Endothelial cell of umbilical vein (primary cell): ENCODE results near the gene OXLD1. TPM values are rescaled to one million over a fixed set of nuclear protein-coding genes. Genes with fewer than 3 reads are reported as not detected.

Experiments
- BruUV-seq: library from RNA; stranded (reverse); fragments of 400-500 nt; replicated peaks from 2 replicates; lab custom pipeline; 2021; lab: Mats Ljungman, UMichigan
- CTCF ChIA-PET: fragments of 300-600, 350-600 bp; sonication (Branson Sonifier 250); formaldehyde crosslinking; loops from one replicate; lab custom pipeline; 2021; ENCODE audit warnings: antibody characterized with exemption, inconsistent platforms; lab: Charles Lee
- POLR2A ChIA-PET: fragments of 300-600, 350-600 bp; sonication (Branson Sonifier 250); formaldehyde crosslinking; loops from one replicate; lab custom pipeline; 2021; ENCODE audit warnings: antibody characterized with exemption, inconsistent platforms; lab: Charles Lee
- DNase-seq: peaks from one replicate; pipeline ENCODE4 v3.0.0-alpha.2; 2011; ENCODE audit warnings: low read depth, low spot score
- FAIRE-seq: peaks from 2 replicates; lab custom pipeline; 2011; peaks lifted over from hg19 to GRCh38; lab: Jason Lieb, UNC
- H2AFZ ChIP-seq: 2 replicates; pipeline ENCODE4 v1.6.0; 2012; ENCODE audit warnings: low read depth, low read length, control low read depth, inconsistent platforms
- H3K27ac ChIP-seq: 2 replicates; pipeline ENCODE4 v1.5.1; 2011; ENCODE audit warnings: low read depth, mild to moderate bottlenecking, control low read depth, low read length, moderate library complexity; ENCODE audit not compliant: insufficient read depth
- H3K27me3 ChIP-seq, 2 experiments: 2 replicates each; pipeline versions ENCODE4 v1.6.0 to v1.6.1; 2011; ENCODE audit warnings: low read length in 2 of 2, mixed read lengths in 1 of 2; ENCODE audit not compliant: control insufficient read depth in 2 of 2, insufficient read depth in 2 of 2
- H3K36me3 ChIP-seq, 2 experiments: 2 replicates in 1 of 2; 3 replicates in 1 of 2; pipeline ENCODE4 v1.5.1; 2011; ENCODE audit warnings: low read length in 2 of 2, mild to moderate bottlenecking in 1 of 2, moderate library complexity in 1 of 2; ENCODE audit not compliant: control insufficient read depth in 2 of 2, insufficient read depth in 2 of 2; ENCODE audit errors: extremely low read depth in 1 of 2
- H3K4me1 ChIP-seq: 3 replicates; pipeline ENCODE4 v1.5.1; 2011; ENCODE audit warnings: mild to moderate bottlenecking, low read length; ENCODE audit not compliant: control insufficient read depth, insufficient read depth; ENCODE audit errors: extremely low read depth
- H3K4me2 ChIP-seq: 2 replicates; pipeline ENCODE4 v1.6.1; 2011; ENCODE audit warnings: low read length, control low read depth, mixed read lengths; ENCODE audit not compliant: insufficient read depth
- H3K4me3 ChIP-seq, 3 experiments: fragments of 200-600 bp in 1 of 3; sonication (generic), shearing (Covaris generic) in 1 of 3; replicated peaks in 1 of 3; 2 replicates each; pipeline ENCODE4 v1.5.1; 2011 to 2016; ENCODE audit warnings: control low read depth in 3 of 3, low read length in 3 of 3, mild to moderate bottlenecking in 2 of 3, inconsistent platforms in 1 of 3, low read depth in 1 of 3, moderate library complexity in 1 of 3; ENCODE audit not compliant: insufficient read depth in 1 of 3
- H3K79me2 ChIP-seq: 2 replicates; pipeline ENCODE4 v1.6.0; 2012; ENCODE audit warnings: low read length, inconsistent platforms; ENCODE audit not compliant: control insufficient read depth, insufficient read depth
- H3K9ac ChIP-seq: replicated peaks from 2 replicates; pipeline ENCODE3; 2011; ENCODE audit warnings: low read length, control low read depth; ENCODE audit not compliant: insufficient read depth; ENCODE audit errors: extremely low read depth
- H3K9me1 ChIP-seq: replicated peaks from 3 replicates; pipeline ENCODE4 v1.6.0; 2011; ENCODE audit warnings: mild to moderate bottlenecking, low read length; ENCODE audit not compliant: control insufficient read depth, insufficient read depth; ENCODE audit errors: extremely low read depth
- H3K9me3 ChIP-seq: replicated peaks from 2 replicates; pipeline ENCODE4 v1.5.1; 2012; ENCODE audit warnings: low read length, inconsistent platforms; ENCODE audit not compliant: control insufficient read depth, insufficient read depth
- H4K20me1 ChIP-seq: replicated peaks from 2 replicates; pipeline ENCODE3; 2011; ENCODE audit warnings: mild to moderate bottlenecking, low read length; ENCODE audit not compliant: control insufficient read depth, insufficient read depth; ENCODE audit errors: extremely low read depth
- EZH2 ChIP-seq: IDR thresholded peaks from 2 replicates; pipeline ENCODE4 v1.6.1; 2012; ENCODE audit warnings: borderline replicate concordance, low read depth, mild to moderate bottlenecking, moderate library complexity, low read length, inconsistent platforms; ENCODE audit not compliant: severe bottlenecking
- FOS ChIP-seq: IDR thresholded peaks from 2 replicates; pipeline ENCODE4 v1.6.1; 2011; ENCODE audit warnings: mild to moderate bottlenecking, low read length, moderate library complexity, borderline replicate concordance; ENCODE audit not compliant: insufficient read depth
- GATA2 ChIP-seq: IDR thresholded peaks from 2 replicates; pipeline ENCODE4 v1.7.0; 2011; ENCODE audit warnings: low read depth, mild to moderate bottlenecking, moderate library complexity, mixed read lengths, low read length; ENCODE audit not compliant: insufficient read length, insufficient read depth
- JUN ChIP-seq: IDR thresholded peaks from 2 replicates; pipeline ENCODE4 v1.6.1; 2011; ENCODE audit warnings: borderline replicate concordance, low read depth; ENCODE audit not compliant: insufficient read length, insufficient read depth
- MYC ChIP-seq: IDR thresholded peaks from one replicate; pipeline ENCODE4 v1.6.1; 2011; ENCODE audit warnings: mild to moderate bottlenecking, low read depth, low read length
- POLR2A ChIP-seq: IDR thresholded peaks from 2 replicates; pipeline ENCODE4 v1.6.1; 2012; ENCODE audit warnings: low read depth, mild to moderate bottlenecking, control low read depth, low read length
- POLR2AphosphoS5 ChIP-seq: IDR thresholded peaks from 2 replicates; pipeline ENCODE4 v1.6.1; 2012; ENCODE audit warnings: low read depth, mild to moderate bottlenecking, control low read depth, low read length, moderate library complexity; ENCODE audit not compliant: insufficient read depth
- dilution Hi-C: fragments of 300-500 bp; cut with MboI; formaldehyde crosslinking; loops from one replicate; pipeline ENCODE4 v1.15.0; 2019; ENCODE audit warnings: low sequenced_read_pairs; ENCODE audit not compliant: extremely low pct_ligation_motif_present
- intact Hi-C: fragments of 100-400 bp; cut with micrococcal nuclease; formaldehyde crosslinking; loops from one replicate; pipeline ENCODE4 v1.10.0; 2022
- polyA plus RNA-seq, 4 experiments: library from polyadenylated mRNA; depleted of rRNA in 3 of 4; stranded (reverse) in 3 of 4; unstranded in 1 of 4; fragments of >200 nt; gene quantifications; 2 replicates each; pipeline versions ENCODE4 v1.2.1 to v1.2.3, GENCODE V29; 2011 to 2012; ENCODE audit warnings: missing spikeins in 1 of 4
- total RNA-seq: library from RNA; stranded (reverse); gene quantifications from 2 replicates; pipeline ENCODE4 v1.2.3, GENCODE V29; 2021
- TF ChIP-seq, protein P1 (sequence below): IDR thresholded peaks from 2 replicates; pipeline ENCODE4 v1.6.1; 2011; ENCODE audit not compliant: insufficient read depth, insufficient read length
- TF ChIP-seq, protein P2 (sequence below), 2 donors: IDR thresholded peaks; 1 replicate in 1 of 2; 2 replicates in 1 of 2; pipeline ENCODE4 v1.5.1; 2011; ENCODE audit warnings: low read length in 2 of 2, mild to moderate bottlenecking in 2 of 2, moderate library complexity in 2 of 2, control low read depth in 1 of 2, inconsistent platforms in 1 of 2, low read depth in 1 of 2; ENCODE audit not compliant: insufficient read depth in 1 of 2; ENCODE audit errors: extremely low read depth in 1 of 2

OXLD1 gene
- total and polyA plus RNA-seq, 2 donors (not counting 3 experiments of a cell fraction or from before 2014, with no cell fraction given), result 20.1 to 35.2 TPM

DNA sequence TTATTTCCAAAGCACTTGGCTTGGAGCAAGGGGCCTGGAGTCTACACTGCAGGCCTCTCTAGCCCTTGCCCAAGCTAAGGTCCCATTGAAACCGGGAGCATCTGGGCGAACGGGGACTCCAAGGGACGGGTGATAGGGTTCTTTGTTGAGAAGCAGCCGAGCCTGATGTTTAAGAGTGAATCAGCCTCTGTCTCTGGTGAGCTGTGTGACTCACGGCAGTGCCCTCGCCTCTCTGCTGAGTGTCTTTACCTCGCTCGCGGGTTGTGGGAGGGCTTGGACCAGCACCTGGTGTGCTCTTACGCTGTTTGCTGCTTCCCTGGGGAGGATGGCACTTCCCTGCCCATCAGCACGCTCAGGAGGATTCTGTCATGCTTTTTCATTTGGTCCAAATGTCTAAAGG, 18.7 kb upstream of the OXLD1 start:
- H4K20me1 ChIP-seq, result no peaks in the 10 kb centered on the region
- H3K9me1 ChIP-seq, result no peaks in the 10 kb centered on the region
- ChIA-PET CTCF (interaction anchor here (0.9 to 3.0 kb wide), 2 partner anchors 9 to 17 kb away, joined by 3 to 19 read pairs; partner anchors contain the start of gene MRPL12), POLR2A (no interaction called here)
- H2AFZ ChIP-seq, result no peak overlapping the region
- TF ChIP-seq EZH2 (no peak), FOS (no peak), GATA2 (no peak), MYC (no peak), POLR2A (no peak), POLR2AphosphoS5 (no peak), JUN (no peak)
- TF ChIP-seq, protein P1, sequence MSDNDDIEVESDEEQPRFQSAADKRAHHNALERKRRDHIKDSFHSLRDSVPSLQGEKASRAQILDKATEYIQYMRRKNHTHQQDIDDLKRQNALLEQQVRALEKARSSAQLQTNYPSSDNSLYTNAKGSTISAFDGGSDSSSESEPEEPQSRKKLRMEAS, result no peak
- TF ChIP-seq, protein P2, sequence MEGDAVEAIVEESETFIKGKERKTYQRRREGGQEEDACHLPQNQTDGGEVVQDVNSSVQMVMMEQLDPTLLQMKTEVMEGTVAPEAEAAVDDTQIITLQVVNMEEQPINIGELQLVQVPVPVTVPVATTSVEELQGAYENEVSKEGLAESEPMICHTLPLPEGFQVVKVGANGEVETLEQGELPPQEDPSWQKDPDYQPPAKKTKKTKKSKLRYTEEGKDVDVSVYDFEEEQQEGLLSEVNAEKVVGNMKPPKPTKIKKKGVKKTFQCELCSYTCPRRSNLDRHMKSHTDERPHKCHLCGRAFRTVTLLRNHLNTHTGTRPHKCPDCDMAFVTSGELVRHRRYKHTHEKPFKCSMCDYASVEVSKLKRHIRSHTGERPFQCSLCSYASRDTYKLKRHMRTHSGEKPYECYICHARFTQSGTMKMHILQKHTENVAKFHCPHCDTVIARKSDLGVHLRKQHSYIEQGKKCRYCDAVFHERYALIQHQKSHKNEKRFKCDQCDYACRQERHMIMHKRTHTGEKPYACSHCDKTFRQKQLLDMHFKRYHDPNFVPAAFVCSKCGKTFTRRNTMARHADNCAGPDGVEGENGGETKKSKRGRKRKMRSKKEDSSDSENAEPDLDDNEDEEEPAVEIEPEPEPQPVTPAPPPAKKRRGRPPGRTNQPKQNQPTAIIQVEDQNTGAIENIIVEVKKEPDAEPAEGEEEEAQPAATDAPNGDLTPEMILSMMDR (IDR thresholded peaks at IDR 0.05; ENCODE audit: extremely low read depth in 1 of 2, insufficient read depth in 1 of 2, low read depth in 1 of 2, low read length in 2 of 2), result no peak
- intact Hi-C loops (loop anchor here (2.0 kb wide), 1 partner anchor 18 kb away; the partner anchor contains the start of gene MRPL12), dilution Hi-C loops (no loop called here)
- peaks cover 9 to 47% of the 10 kb centered on the region in 2 experiments for H3K36me3 ChIP-seq
- no TSS peak for BruUV-seq
- peak; percentile 53 for FAIRE-seq
- H3K4me1 ChIP-seq, result peaks cover 16% of the 10 kb centered on the region
- H3K4me2 ChIP-seq, result peak overlapping the region; percentile 48
- peaks cover 79% of the 10 kb centered on the region for H3K79me2 ChIP-seq
- H3K4me3 ChIP-seq, result peak overlapping the region in 2 of 3 experiments; percentile 50 to 93
- no peaks in the 10 kb centered on the region for H3K27me3 ChIP-seq
- H3K9me3 ChIP-seq, result no peaks in the 10 kb centered on the region
- H3K9ac ChIP-seq, result peak overlapping the region; percentile 87
- peak overlapping the region; percentile 50 for H3K27ac ChIP-seq
- peak; percentile 17 for DNase-seq
